SH-SY5Y (cell line): Measurements from ENCODE around the gene CLOCK.

ENCODE experiments used
- GATA2 ChIP-seq: IDR thresholded peaks from 2 replicates; pipeline ENCODE4 v1.6.1; 2011; ENCODE audit warnings: mild to moderate bottlenecking, low read depth, low read length
- GATA3 ChIP-seq: IDR thresholded peaks from 2 replicates; pipeline ENCODE4 v1.6.1; 2011; ENCODE audit warnings: low read depth, mild to moderate bottlenecking, low read length, moderate library complexity

DNA sequence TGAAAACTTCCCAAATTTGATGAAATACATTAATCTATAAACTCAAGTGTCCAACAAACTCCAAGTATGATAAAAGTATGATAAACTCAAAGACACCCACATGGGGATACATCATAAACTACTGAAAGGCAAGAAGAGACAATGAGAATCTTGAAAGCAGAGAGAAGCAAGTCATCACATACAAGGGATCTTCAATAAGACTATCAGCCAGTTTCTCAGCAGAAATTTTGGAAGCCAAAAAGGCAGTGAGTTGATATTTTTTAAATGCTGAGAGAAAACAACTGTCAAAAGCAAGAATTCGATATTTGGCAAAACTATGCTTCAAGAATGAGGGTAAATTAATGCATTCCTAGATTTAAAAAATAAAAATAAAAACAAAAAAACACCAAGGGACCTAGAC lies 28.8 kb upstream of the CLOCK start:
- TF ChIP-seq GATA2 = no peak
- no peak for TF ChIP-seq GATA3
